HepG2 (cell line): ENCODE results near the gene PPM1H. TPM values are rescaled to one million over a fixed set of nuclear protein-coding genes. Genes with fewer than 3 reads are reported as not detected.

Source experiments
- MYNN ChIP-seq: sonication (generic); formaldehyde crosslinking; IDR thresholded peaks from 2 replicates; pipeline ENCODE4 v1.4.0; 2020; ENCODE audit warnings: mild to moderate bottlenecking, low read depth, missing genetic modification reagents
- ZNF256 ChIP-seq: sonication (generic); formaldehyde crosslinking; conservative IDR thresholded peaks from 2 replicates; pipeline ENCODE4 v1.4.0; 2020; ENCODE audit warnings: missing genetic modification reagents
- ZNF432 ChIP-seq: sonication (generic); formaldehyde crosslinking; IDR thresholded peaks from 2 replicates; pipeline ENCODE4 v1.5.0; 2020; ENCODE audit warnings: missing genetic modification reagents, mild to moderate bottlenecking, borderline replicate concordance
- ZNF792 ChIP-seq: IDR thresholded peaks from 2 replicates; pipeline ENCODE4 v1.6.1; 2016
- polyA plus RNA-seq, 8 experiments: library from polyadenylated mRNA; depleted of rRNA in 3 of 8; stranded (reverse) in 7 of 8; unstranded in 1 of 8; fragments of >200 nt; fragmentation: Illumina TruSeq in 4 of 8; extraction: Trizol in 4 of 8; gene quantifications; 2 replicates each; pipeline versions ENCODE4 v1.2.1 to v1.2.3, GENCODE V29; 2011 to 2016; ENCODE audit warnings: low read depth in 4 of 8, missing spikeins in 1 of 8, mixed read lengths in 1 of 8; ENCODE audit not compliant: insufficient read depth in 1 of 8
- total RNA-seq, 5 experiments: library from RNA; depleted of rRNA; stranded (reverse); fragments of >200 nt; fragmentation: Illumina TruSeq; extraction: Trizol; gene quantifications; 2 replicates each; pipeline ENCODE4 v1.2.3, GENCODE V29; 2016; ENCODE audit warnings: low read depth in 1 of 5
- TF ChIP-seq, protein P1 (sequence below): sonication (generic); formaldehyde crosslinking; conservative IDR thresholded peaks from 2 replicates; pipeline ENCODE4 v1.4.0; 2020; ENCODE audit warnings: mild to moderate bottlenecking, missing genetic modification reagents, moderate library complexity
- TF ChIP-seq, protein P2 (sequence below), 2 experiments: sonication (generic) in 1 of 2; formaldehyde crosslinking in 1 of 2; IDR thresholded peaks; 2 replicates each; pipeline versions ENCODE4 v1.6.1 to v1.9.0; 2014 to 2022; ENCODE audit warnings: antibody characterized with exemption in 1 of 2, borderline replicate concordance in 1 of 2, inconsistent platforms in 1 of 2, low read depth in 1 of 2, missing genetic modification reagents in 1 of 2

PPM1H gene
- total and polyA plus RNA-seq, 2 of the 13 experiments (the other 11 are each of a cell fraction or from before 2014, with no cell fraction given), result 29.1 to 38.1 TPM

DNA sequence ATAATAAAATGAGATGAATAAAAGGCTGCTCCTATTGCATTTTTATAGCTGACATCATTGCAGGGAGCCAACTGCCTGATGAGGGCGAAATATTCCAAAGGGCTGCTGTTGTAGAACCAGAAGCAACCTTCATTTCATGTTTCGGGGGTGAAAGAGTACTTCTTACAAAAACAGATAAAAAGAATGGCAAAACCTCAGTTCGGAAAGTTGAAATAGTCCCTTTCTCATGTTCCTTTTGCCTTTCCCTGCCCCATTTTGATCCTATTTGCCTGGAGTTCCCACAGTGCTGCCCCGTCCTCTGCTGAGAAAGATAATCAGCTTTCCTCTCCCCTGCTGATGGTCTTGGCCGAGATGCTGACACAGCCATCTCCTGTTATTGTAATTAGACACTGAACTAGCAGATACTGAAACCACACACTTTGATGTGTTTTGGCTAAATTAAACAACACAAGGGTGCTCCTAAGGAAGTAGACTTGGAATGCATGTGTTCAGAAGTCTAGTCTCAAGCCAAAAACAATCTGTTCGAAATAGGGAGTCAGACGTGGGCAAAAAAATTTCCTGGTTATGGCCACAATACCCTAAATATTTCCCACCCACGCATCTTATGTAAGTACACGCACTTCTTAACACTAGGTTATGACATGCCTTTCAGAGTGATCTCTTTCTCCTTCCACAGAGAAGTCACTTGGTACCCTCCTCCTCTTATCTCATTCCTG lies 117.2 kb downstream of the PPM1H start (continued):
- TF ChIP-seq ZNF432 (CRISPR knock-in tag) (no peak), ZNF792 (CRISPR knock-in tag) (no peak), MYNN (CRISPR knock-in tag) (no peak), ZNF256 (CRISPR knock-in tag) (no peak)
- TF ChIP-seq, protein P1, sequence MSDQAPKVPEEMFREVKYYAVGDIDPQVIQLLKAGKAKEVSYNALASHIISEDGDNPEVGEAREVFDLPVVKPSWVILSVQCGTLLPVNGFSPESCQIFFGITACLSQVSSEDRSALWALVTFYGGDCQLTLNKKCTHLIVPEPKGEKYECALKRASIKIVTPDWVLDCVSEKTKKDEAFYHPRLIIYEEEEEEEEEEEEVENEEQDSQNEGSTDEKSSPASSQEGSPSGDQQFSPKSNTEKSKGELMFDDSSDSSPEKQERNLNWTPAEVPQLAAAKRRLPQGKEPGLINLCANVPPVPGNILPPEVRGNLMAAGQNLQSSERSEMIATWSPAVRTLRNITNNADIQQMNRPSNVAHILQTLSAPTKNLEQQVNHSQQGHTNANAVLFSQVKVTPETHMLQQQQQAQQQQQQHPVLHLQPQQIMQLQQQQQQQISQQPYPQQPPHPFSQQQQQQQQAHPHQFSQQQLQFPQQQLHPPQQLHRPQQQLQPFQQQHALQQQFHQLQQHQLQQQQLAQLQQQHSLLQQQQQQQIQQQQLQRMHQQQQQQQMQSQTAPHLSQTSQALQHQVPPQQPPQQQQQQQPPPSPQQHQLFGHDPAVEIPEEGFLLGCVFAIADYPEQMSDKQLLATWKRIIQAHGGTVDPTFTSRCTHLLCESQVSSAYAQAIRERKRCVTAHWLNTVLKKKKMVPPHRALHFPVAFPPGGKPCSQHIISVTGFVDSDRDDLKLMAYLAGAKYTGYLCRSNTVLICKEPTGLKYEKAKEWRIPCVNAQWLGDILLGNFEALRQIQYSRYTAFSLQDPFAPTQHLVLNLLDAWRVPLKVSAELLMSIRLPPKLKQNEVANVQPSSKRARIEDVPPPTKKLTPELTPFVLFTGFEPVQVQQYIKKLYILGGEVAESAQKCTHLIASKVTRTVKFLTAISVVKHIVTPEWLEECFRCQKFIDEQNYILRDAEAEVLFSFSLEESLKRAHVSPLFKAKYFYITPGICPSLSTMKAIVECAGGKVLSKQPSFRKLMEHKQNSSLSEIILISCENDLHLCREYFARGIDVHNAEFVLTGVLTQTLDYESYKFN (CRISPR knock-in tag), result no peak
- TF ChIP-seq, protein P2, sequence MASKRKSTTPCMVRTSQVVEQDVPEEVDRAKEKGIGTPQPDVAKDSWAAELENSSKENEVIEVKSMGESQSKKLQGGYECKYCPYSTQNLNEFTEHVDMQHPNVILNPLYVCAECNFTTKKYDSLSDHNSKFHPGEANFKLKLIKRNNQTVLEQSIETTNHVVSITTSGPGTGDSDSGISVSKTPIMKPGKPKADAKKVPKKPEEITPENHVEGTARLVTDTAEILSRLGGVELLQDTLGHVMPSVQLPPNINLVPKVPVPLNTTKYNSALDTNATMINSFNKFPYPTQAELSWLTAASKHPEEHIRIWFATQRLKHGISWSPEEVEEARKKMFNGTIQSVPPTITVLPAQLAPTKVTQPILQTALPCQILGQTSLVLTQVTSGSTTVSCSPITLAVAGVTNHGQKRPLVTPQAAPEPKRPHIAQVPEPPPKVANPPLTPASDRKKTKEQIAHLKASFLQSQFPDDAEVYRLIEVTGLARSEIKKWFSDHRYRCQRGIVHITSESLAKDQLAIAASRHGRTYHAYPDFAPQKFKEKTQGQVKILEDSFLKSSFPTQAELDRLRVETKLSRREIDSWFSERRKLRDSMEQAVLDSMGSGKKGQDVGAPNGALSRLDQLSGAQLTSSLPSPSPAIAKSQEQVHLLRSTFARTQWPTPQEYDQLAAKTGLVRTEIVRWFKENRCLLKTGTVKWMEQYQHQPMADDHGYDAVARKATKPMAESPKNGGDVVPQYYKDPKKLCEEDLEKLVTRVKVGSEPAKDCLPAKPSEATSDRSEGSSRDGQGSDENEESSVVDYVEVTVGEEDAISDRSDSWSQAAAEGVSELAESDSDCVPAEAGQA (IDR thresholded peaks at IDR 0.05; ENCODE audit: low read depth), result no peak
- TF ChIP-seq, protein P2 (CRISPR knock-in tag; IDR thresholded peaks at IDR 0.05; ENCODE audit: borderline replicate concordance), result no peak
- TF ChIP-seq, all 625 proteins: peak for 0
